ENCODE data around the gene SMCHD1. TPM values are rescaled to one million over a fixed set of nuclear protein-coding genes. Genes with fewer than 3 reads are reported as not detected.
A peak's percentile ranks its signal among the peaks of the same experiment; 100 is the strongest.

Gene SMCHD1
- total and polyA plus RNA-seq, 4 donors = 4.4 to 49.0 (median 25.4) TPM

- no peak overlapping the region for H3K27ac ChIP-seq (ENCODE audit: low read depth in 1 of 2, low read length in 2 of 2)
- TF ChIP-seq HNF4G (IDR thresholded peaks at IDR 0.05) = no peak
- no peak for TF ChIP-seq YY1 (IDR thresholded peaks at IDR 0.05)
- TF ChIP-seq FOXA1 (IDR thresholded peaks at IDR 0.05) = no peak
- no peak for TF ChIP-seq TAF1 (conservative IDR thresholded peaks at IDR 0.05)
- TF ChIP-seq ZBTB33 (IDR thresholded peaks at IDR 0.05) = no peak
- TF ChIP-seq REST (IDR thresholded peaks at IDR 0.05) = no peak
- H3K4me3 ChIP-seq (ENCODE audit: low read depth in 1 of 3, low read length in 3 of 3) = no peak overlapping the region
- 73% methylated on average over 7 of the region's 7 CpGs for WGBS
- peak; percentile 81 for DNase-seq (ENCODE audit: low spot score)
- H3K4me1 ChIP-seq (ENCODE audit: control insufficient read depth in 4 of 4, insufficient read depth in 4 of 4, low read length in 3 of 4) = no peaks in the 10 kb centered on the region
- peaks cover 0 to 4% (median 0%) of the 10 kb centered on the region in 4 donors for H3K27me3 ChIP-seq (ENCODE audit: control insufficient read depth in 4 of 4, insufficient read depth in 4 of 4, low read length in 3 of 4)
- no peak overlapping the region for H3K9ac ChIP-seq (ENCODE audit: low read depth in 1 of 2, low read length in 2 of 2)
- H3K9me3 ChIP-seq (ENCODE audit: control insufficient read depth in 4 of 4, low read length in 3 of 4) = no peaks in the 10 kb centered on the region
- H3K36me3 ChIP-seq (ENCODE audit: control insufficient read depth in 4 of 4, insufficient read depth in 3 of 4, low read depth in 1 of 4, low read length in 3 of 4) = no peaks in the 10 kb centered on the region
These were observed 198.6 kb downstream of the SMCHD1 start for GRCh38 chr18:2853926-2854664.

Small RNAs within 50 kb of the gene (small RNA-seq; reads per million reads assigned to genes)
- not detected for gene RF00019
- not detected for gene RNU6-340P

Other genes with a start within 250 kb of the SMCHD1 start
- gene METTL4, start 84.2 kb upstream of the SMCHD1 start, total RNA-seq = 10 to 100 TPM in 1 of 2 donors, 1 to 10 TPM in 1; 4.6 to 13.9 TPM
- gene METTL4, start 84.2 kb upstream of the SMCHD1 start, polyA plus RNA-seq = 1 to 10 TPM; 1.9 to 2.3 TPM
- gene NDC80, start 84.2 kb upstream of the SMCHD1 start, total RNA-seq = 10 to 100 TPM in 1 of 2 donors, under 1 TPM in 1; 0.08 to 33.8 TPM
- gene NDC80, start 84.2 kb upstream of the SMCHD1 start, polyA plus RNA-seq = 1 to 10 TPM in 1 of 2 donors, under 1 TPM in 1; 0.43 to 1.6 TPM
- gene EMILIN2, start 191.3 kb downstream of the SMCHD1 start, total RNA-seq = 1 to 10 TPM; 2.3 to 4.6 TPM
- gene EMILIN2, start 191.3 kb downstream of the SMCHD1 start, polyA plus RNA-seq = 1 to 10 TPM in 1 of 2 donors, under 1 TPM in 1; 0.58 to 1.3 TPM

All from liver (tissue), 10 donors.